Measurements from ENCODE around the gene CD1B.

The CD1B gene

DNA sequence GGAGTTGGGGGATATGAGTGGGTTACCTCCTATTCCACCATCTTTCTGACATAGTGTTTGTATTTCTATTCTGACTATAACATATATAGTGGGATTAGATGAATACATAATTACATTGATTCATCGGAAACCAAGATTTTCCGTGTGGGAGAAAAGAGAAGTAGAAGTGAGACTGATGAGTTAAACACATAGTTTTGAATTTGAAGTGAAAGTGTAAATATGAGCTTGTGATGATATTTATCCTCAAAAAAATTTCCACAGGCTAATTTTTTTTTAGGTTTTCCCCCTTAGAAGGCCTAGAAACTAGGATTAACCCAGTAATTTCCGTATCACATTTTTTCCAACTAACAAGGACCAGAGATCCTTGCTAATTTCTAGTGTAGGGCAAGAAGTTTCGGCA, 6.9 kb downstream of the CD1B start (continued):
- TF ChIP-seq, protein P1, sequence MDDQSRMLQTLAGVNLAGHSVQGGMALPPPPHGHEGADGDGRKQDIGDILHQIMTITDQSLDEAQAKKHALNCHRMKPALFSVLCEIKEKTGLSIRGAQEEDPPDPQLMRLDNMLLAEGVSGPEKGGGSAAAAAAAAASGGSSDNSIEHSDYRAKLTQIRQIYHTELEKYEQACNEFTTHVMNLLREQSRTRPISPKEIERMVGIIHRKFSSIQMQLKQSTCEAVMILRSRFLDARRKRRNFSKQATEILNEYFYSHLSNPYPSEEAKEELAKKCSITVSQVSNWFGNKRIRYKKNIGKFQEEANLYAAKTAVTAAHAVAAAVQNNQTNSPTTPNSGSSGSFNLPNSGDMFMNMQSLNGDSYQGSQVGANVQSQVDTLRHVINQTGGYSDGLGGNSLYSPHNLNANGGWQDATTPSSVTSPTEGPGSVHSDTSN (CRISPR knock-in tag; IDR thresholded peaks at IDR 0.05): no peak
- TF ChIP-seq ZNF510 (tag by site-specific recombination; IDR thresholded peaks at IDR 0.05; ENCODE audit: insufficient replicate concordance) (no peak), ZNF391 (tag by site-specific recombination; IDR thresholded peaks at IDR 0.05; ENCODE audit: borderline replicate concordance, low read depth) (no peak), SCRT1 (tag by site-specific recombination; IDR thresholded peaks at IDR 0.05; ENCODE audit: borderline replicate concordance) (no peak), ZNF221 (tag by site-specific recombination; IDR thresholded peaks at IDR 0.05; ENCODE audit: borderline replicate concordance) (no peak), ZNF664 (tag by site-specific recombination; IDR thresholded peaks at IDR 0.05) (no peak), IKZF3 (tag by site-specific recombination; IDR thresholded peaks at IDR 0.05) (no peak)
- TF ChIP-seq, protein P2, sequence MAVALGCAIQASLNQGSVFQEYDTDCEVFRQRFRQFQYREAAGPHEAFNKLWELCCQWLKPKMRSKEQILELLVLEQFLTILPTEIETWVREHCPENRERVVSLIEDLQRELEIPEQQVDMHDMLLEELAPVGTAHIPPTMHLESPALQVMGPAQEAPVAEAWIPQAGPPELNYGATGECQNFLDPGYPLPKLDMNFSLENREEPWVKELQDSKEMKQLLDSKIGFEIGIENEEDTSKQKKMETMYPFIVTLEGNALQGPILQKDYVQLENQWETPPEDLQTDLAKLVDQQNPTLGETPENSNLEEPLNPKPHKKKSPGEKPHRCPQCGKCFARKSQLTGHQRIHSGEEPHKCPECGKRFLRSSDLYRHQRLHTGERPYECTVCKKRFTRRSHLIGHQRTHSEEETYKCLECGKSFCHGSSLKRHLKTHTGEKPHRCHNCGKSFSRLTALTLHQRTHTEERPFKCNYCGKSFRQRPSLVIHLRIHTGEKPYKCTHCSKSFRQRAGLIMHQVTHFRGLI (tag by site-specific recombination; IDR thresholded peaks at IDR 0.05): no peak
- TF ChIP-seq, protein P3, sequence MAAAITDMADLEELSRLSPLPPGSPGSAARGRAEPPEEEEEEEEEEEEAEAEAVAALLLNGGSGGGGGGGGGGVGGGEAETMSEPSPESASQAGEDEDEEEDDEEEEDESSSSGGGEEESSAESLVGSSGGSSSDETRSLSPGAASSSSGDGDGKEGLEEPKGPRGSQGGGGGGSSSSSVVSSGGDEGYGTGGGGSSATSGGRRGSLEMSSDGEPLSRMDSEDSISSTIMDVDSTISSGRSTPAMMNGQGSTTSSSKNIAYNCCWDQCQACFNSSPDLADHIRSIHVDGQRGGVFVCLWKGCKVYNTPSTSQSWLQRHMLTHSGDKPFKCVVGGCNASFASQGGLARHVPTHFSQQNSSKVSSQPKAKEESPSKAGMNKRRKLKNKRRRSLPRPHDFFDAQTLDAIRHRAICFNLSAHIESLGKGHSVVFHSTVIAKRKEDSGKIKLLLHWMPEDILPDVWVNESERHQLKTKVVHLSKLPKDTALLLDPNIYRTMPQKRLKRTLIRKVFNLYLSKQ (tag by site-specific recombination; IDR thresholded peaks at IDR 0.05; ENCODE audit: borderline replicate concordance): no peak

DNA sequence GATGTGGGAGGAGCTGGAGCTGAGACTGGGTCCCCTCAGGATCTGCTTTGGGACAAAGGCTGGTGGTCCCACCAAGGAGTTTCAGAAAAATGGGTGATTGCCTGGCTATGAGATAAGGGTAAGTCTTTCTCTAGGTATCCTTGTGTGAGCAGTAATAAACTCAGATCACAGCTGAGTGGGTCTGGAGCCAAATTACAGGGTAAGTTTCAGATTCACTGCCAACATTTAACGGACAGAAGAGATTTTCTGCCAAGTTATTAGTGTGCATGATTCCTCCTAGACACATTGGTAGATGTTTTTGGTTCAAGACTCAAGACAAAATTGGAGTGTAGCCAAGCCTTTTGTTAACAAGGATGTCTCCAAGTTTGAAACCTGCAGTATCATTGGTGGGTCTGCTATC, 7.5 kb downstream of the CD1B start:
- Histone ChIP-seq H3K36me3 (ENCODE audit: control insufficient read depth in 2 of 2, insufficient read depth in 1 of 2, low read length in 2 of 2) (no peaks in the 10 kb centered on the region), H3K4me3 (ENCODE audit: low read depth, low read length) (no peak overlapping the region), H3K4me1 (ENCODE audit: control insufficient read depth, insufficient read depth, low read length) (no peaks in the 10 kb centered on the region), H3K9me3 (ENCODE audit: control insufficient read depth, insufficient read depth, low read depth, low read length) (no peaks in the 10 kb centered on the region), H3K27ac (ENCODE audit: extremely low read depth, low read depth, low read length) (no peak overlapping the region)
- ChIA-PET POLR2A (no interaction called here), CTCF (no interaction called here)
- TF ChIP-seq, protein P4, sequence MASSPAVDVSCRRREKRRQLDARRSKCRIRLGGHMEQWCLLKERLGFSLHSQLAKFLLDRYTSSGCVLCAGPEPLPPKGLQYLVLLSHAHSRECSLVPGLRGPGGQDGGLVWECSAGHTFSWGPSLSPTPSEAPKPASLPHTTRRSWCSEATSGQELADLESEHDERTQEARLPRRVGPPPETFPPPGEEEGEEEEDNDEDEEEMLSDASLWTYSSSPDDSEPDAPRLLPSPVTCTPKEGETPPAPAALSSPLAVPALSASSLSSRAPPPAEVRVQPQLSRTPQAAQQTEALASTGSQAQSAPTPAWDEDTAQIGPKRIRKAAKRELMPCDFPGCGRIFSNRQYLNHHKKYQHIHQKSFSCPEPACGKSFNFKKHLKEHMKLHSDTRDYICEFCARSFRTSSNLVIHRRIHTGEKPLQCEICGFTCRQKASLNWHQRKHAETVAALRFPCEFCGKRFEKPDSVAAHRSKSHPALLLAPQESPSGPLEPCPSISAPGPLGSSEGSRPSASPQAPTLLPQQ (tag by site-specific recombination; IDR thresholded peaks at IDR 0.05): no peak
- TF ChIP-seq, protein P3 (tag by site-specific recombination; IDR thresholded peaks at IDR 0.05; ENCODE audit: borderline replicate concordance): no peak
- no peak for TF ChIP-seq ZNF660 (tag by site-specific recombination; IDR thresholded peaks at IDR 0.05)
- TF ChIP-seq ZNF140 (tag by site-specific recombination; IDR thresholded peaks at IDR 0.05): no peak
- TF ChIP-seq, protein P5, sequence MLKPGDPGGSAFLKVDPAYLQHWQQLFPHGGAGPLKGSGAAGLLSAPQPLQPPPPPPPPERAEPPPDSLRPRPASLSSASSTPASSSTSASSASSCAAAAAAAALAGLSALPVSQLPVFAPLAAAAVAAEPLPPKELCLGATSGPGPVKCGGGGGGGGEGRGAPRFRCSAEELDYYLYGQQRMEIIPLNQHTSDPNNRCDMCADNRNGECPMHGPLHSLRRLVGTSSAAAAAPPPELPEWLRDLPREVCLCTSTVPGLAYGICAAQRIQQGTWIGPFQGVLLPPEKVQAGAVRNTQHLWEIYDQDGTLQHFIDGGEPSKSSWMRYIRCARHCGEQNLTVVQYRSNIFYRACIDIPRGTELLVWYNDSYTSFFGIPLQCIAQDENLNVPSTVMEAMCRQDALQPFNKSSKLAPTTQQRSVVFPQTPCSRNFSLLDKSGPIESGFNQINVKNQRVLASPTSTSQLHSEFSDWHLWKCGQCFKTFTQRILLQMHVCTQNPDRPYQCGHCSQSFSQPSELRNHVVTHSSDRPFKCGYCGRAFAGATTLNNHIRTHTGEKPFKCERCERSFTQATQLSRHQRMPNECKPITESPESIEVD (tag by site-specific recombination; IDR thresholded peaks at IDR 0.05): no peak
- TF ChIP-seq ZNF335 (tag by site-specific recombination; conservative IDR thresholded peaks at IDR 0.05): no peak
- no peak for TF ChIP-seq OVOL3 (tag by site-specific recombination; IDR thresholded peaks at IDR 0.05)
- no peak for TF ChIP-seq HOXD13 (CRISPR knock-in tag; IDR thresholded peaks at IDR 0.05; ENCODE audit: borderline replicate concordance)
- no peak for TF ChIP-seq ZNF354C (tag by site-specific recombination; IDR thresholded peaks at IDR 0.05; ENCODE audit: borderline replicate concordance, low read depth)
- no peak for TF ChIP-seq HOXC10 (CRISPR knock-in tag; IDR thresholded peaks at IDR 0.05)
- no peak for TF ChIP-seq SP2 (tag by site-specific recombination; IDR thresholded peaks at IDR 0.05)
- TF ChIP-seq, protein P6, sequence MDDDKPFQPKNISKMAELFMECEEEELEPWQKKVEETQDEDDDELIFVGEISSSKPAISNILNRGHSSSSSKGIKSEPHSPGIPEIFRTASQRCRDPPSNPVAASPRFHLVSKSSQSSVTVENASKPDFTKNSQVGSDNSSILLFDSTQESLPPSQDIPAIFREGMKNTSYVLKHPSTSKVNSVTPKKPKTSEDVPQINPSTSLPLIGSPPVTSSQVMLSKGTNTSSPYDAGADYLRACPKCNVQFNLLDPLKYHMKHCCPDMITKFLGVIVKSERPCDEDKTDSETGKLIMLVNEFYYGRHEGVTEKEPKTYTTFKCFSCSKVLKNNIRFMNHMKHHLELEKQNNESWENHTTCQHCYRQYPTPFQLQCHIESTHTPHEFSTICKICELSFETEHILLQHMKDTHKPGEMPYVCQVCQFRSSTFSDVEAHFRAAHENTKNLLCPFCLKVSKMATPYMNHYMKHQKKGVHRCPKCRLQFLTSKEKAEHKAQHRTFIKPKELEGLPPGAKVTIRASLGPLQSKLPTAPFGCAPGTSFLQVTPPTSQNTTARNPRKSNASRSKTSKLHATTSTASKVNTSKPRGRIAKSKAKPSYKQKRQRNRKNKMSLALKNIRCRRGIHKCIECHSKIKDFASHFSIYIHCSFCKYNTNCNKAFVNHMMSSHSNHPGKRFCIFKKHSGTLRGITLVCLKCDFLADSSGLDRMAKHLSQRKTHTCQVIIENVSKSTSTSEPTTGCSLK (tag by site-specific recombination; IDR thresholded peaks at IDR 0.05): no peak
- TF ChIP-seq, protein P7, sequence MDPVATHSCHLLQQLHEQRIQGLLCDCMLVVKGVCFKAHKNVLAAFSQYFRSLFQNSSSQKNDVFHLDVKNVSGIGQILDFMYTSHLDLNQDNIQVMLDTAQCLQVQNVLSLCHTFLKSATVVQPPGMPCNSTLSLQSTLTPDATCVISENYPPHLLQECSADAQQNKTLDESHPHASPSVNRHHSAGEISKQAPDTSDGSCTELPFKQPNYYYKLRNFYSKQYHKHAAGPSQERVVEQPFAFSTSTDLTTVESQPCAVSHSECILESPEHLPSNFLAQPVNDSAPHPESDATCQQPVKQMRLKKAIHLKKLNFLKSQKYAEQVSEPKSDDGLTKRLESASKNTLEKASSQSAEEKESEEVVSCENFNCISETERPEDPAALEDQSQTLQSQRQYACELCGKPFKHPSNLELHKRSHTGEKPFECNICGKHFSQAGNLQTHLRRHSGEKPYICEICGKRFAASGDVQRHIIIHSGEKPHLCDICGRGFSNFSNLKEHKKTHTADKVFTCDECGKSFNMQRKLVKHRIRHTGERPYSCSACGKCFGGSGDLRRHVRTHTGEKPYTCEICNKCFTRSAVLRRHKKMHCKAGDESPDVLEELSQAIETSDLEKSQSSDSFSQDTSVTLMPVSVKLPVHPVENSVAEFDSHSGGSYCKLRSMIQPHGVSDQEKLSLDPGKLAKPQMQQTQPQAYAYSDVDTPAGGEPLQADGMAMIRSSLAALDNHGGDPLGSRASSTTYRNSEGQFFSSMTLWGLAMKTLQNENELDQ (tag by site-specific recombination; IDR thresholded peaks at IDR 0.05; ENCODE audit: low read depth): no peak
- TF ChIP-seq ZNF626 (tag by site-specific recombination; IDR thresholded peaks at IDR 0.05): no peak
- TF ChIP-seq ZNF146 (tag by site-specific recombination; IDR thresholded peaks at IDR 0.05): no peak

All from HEK293 (cell line).